NCI-H187 treated with DMSO at 0.1 percent for 48 hours (cell line): ENCODE results near the gene ITGB2.
"Not testable (repeated sequence)": the region's sequence is repeated elsewhere in the genome, so short reads cannot be mapped to it uniquely, and the experiment has no call there.

Experiments
- DNase-seq: peaks from one replicate; lab custom pipeline; 2025; lab: John Stamatoyannopoulos, UW

Gene ITGB2

DNA sequence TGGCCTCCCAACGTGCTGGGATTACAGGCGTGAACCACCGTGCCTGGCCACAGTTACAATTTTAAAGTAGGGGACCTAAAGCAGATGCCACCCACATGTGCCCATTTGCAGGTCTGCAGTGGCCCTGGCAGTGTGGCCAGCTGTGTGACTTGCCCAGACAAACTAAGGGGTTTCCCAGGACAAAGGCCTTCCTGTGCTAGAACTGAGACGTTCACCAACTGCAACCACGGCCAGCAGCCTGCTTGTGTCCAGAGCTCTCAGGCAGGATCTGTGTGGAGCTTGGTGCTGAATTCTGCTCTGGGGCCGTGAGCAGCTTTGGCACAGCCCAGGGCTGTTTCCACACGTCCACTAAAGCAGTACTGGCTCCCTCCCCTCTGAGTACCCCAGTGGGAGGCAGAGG lies 36.6 kb downstream of the ITGB2 start:
- DNase-seq, result no peak

DNA sequence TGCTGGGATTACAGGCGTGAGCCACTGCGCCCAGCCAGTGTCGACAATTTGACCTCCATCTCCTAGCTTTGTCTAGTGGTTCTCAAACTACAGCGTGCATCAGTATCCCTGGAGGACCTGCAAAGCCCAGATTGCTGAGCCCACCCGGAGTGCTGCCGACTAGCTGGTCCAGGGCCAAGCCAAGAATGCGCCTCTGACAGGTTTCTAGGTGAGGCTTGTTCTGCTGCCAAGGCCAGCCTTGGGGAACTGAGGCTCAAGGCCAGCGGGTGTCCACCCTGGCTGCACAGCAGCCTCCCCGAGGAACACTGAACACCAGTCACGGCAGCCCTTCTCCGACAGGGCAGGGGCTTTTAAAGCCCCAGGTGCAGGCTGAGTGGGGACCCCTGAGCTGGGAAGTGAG lies 37.4 kb downstream of the ITGB2 start:
- DNase-seq, result no peak

DNA sequence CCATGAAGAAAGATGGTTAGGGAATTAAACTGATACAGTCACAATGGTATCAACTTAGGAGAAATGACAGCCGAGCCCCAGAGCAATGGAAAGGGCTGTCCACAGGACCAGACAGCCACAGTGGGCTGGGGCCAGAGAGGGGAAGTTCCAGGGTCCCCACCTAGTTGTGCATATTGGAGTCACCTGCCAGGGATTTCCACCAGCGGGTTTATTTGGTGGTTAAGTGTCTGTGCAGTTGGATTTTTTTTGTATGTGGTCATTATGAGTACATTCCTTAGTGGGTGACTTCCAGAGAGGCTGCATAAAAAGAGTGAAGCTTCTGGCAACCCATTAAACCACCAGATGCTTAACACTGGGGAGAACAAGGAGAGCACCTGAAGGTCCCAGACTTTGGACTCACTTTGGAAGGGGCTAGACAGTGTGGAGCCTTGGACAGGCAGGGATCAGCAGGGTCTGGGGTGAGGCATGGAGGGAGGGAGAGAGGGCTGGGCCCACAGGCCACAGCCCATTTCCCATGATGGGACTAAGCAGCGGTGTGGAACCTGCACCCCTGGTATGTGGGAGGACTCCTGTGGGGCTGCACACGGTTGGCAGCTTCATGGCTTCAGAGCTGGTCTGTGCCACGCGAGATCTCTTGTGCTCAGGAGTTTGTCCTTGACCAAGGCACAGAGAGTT lies 39.4 kb downstream of the ITGB2 start:
- DNase-seq, result no peak

DNA sequence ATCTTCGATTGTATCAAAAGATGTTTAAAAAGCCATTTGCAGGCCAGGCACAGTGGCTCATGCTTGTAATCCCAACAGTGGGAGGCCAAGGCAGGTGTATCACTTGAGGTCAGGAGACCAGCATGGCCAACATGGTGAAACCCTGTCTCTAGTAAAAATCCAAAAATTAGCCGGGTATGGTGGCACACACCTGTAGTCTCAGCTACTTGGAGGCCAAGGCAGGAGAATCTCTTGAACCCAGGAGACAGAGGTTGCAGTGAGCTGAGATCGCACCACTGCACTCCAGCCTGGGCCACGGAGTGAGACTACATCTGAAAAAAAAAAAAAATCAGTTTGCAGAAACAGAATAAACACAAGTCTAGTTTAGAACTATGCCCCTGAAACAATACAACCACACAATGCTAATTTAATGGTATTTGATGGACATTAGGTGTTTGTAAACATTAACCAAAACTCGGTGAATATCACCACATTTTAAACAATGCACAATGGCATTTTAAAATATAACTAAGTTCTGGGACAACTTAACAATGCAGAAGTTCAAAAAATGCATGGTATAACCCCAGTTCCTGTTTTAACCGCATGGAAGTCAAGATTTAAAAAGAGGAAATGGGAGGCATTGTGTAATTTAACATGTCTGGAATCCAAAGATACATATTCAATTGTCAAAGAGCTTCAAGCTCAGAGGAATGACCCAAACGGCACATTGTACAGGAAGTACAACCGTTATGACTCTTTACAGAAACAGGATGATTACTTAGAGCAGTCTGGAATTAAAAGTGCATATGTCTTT lies 40.1 kb downstream of the ITGB2 start:
- DNase-seq, result no peak

DNA sequence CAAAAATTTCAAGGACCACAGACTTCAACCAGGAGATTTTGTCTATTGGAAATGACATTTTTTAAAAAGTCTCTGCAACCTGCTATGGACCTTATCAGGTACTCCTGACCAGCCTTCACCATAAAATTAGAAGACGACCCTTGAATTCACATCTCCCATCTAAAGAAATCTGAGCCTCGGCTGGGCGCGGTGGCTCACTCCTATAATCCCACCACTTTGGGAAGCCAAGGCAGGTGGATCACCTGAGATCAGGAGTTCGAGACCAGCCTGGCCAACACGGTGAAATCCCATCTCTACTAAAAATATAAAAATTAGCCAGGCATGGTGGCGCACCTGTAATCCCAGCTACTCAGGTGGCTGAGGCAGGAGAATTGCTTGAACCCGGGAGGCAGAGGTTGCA lies 41.5 kb downstream of the ITGB2 start:
- not testable (repeated sequence) for DNase-seq

DNA sequence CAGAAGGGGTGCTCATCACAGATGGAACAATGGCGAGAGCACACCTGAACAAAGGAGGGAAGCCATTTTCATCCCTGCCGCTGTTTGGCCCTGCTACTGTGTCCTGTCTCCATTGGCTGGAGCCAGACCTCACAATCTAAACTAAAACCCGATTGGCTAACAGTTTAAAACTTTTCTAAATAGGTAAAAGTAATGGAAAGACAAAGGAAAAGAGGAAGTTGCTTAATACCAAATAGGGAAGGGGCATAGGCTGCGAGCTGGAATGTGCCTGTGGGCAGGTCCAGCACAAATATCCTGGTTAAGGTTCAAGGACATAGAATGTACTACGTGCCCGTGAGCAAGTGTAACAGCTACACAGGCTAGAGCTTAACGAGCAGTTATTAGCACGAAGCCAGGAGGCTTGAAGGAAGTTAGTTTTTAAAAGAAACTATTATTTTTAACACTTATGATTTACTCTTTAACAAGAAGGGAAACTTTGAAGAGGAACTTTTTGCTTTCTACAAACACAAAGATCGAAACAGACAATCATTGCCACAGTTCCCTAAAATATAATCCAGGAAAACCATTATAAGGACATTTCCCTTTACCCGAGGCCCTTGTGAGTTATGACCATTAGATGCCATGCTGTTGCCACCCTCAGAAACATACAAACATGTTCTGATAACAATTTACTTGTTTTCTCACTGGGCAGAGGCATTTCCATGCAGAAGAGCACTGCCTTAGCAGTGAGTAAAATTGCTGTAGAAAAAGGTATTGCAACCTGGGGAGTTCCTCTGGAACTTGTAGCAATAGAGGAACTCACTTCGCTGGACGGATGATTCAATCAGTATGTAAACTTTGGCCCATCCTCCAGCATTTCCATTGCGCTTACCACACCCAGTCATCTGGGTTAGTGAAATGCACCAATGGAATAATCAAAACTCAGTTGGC lies 42.4 kb downstream of the ITGB2 start:
- DNase-seq, result no peak

DNA sequence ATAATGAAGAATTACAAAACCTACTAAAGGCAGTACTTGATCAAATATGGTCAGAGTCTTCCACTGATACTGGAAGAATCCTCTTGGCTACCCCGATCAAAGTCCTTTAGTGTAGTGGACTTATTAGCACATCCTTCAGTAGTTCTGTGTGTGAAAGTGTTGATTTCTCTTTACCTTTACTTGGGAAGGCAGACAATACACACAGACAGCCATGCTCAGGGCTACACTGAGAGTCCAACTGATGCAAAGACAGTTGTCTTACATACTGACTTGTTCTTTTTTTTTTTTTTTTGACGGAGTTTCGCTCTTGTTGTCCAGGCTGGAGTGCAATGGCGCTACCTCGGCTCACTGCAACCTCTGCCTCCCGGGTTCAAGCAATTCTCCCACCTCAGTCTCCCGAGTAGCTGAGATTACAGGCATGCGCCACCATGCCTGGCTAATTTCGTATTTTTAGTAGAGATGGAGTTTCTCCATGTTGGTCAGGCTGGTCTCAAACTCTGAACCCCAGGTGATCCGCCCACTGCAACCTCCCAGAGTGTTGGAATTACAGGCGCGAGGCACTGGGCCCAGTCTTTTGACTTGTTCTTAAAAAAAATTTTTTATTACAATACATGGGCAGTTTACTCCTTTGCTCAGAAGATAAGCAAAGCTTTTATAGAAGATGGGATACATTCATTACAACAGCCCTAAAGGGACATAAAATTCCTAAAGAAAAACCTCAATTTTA lies 43.7 kb downstream of the ITGB2 start:
- DNase-seq, result no peak

DNA sequence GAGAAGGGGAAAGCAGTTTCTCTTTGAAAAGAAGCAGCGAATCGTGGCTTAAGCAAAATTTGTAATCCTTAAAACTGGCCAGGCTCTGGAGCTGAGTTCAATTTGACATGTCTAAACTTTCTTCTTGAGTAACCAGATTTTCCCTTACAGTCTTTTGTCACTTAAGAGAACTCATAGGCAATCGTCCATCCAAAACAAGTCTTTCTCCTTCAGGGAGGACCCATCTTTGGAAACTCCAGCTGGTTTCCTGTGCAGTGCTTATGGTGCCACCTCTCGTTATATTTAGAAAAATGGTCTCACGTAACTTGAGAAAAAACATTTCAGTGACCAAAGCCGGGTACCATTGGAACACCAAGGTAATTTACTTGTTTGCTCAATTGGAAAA lies 45.4 kb downstream of the ITGB2 start:
- no peak for DNase-seq

DNA sequence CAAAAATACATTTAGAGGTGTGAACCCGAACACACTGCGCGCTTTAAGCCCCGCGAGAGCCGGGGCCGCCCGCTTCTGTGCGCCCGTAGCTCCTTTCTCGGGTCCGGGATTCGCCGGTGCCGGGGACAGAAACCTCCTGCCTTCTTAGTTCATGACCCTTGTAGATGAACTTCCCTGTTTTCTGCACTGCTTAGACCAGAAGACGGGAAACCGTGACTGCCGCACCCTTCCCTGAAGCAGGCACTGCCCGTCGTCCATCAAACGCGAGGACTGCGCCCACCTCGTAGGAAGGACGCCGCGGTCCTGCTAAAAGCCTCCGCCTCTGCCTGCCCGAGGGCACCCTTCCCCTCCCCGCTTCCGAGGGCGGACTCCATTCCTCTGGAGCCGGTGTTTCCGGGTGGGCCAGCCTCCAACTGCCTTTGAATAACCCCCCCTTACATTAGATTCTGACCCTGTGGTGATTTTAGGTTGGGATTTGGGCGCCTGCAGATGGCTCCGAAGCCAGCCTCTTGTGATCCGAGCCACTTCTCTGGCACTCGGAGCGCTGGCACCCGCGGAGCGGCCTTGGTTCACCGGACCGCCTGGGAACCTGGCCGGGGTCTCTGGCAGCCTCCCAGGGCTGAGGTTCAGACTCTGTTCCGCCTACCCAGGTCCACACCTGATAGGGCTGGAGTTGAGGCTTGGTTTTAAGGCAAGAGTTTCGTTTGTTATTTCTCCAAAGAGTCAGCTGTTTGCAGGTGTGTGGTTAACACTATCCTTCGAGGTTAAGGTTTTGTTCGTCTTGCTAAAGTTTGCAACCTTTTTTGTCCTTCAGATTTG lies 46.0 kb downstream of the ITGB2 start:
- no peak for DNase-seq

DNA sequence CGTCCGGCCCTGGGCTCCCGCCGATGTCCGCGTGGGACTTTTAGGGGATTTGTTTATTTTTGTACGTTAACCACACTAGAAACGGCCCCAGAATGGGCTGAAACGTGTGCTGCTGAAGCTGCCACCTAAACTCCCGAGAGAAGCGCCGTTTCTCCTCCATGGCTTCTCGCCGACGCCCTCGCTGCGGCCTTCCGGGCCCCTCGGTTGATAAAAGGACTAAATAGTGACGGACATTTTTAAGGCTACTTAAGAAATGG lies 46.5 kb downstream of the ITGB2 start:
- no peak for DNase-seq

DNA sequence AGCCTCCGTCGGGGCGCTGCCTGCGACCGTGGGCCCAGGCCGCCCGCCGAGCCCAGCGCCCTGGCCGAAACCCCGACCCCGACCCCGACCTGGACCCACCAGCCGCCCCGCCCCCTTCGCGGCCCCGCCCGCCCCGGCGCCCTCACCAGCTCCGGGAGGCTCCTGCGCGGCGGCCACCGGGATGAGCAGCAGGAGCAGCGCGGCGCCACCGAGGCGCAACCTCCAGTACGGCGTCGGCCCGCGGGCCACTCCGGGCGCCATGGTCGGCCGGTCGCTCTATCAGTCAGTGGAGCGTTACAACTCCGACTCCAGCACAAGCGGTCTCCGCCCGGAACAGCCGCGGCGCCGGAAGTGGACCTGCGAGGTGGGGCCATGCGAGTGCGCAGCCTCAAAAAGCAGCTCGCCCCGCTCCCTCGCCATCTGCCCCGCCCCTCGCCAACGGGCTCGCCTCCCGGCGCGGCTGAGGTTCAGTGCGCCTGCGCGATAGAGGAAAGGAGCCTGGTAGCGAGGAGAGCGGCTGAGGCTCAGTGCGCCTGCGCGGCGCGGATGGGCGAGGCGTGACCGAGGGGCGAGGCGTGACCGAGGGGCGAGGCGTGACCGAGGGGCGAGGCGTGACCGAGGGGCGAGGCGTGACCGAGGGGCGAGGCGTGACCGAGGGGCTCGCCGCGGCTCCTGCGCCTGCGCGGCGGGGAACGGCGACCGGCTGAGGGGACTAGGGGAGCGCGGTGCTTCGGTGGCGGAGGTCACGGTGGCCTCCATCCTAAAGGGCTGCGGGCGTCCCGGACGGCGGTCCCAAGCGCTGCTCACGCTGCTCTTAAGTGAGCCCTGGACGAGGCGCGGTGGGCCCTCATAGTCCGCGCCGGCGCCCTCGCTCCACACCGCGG lies 47.1 kb downstream of the ITGB2 start, which contains the start of gene PTTG1IP:
Gene PTTG1IP, minus strand, starts transcription at position 335 of the 884 bp plus-strand sequence. Its CDS starts 74 bp downstream, at position 261.
- peak; percentile 81 for DNase-seq

DNA sequence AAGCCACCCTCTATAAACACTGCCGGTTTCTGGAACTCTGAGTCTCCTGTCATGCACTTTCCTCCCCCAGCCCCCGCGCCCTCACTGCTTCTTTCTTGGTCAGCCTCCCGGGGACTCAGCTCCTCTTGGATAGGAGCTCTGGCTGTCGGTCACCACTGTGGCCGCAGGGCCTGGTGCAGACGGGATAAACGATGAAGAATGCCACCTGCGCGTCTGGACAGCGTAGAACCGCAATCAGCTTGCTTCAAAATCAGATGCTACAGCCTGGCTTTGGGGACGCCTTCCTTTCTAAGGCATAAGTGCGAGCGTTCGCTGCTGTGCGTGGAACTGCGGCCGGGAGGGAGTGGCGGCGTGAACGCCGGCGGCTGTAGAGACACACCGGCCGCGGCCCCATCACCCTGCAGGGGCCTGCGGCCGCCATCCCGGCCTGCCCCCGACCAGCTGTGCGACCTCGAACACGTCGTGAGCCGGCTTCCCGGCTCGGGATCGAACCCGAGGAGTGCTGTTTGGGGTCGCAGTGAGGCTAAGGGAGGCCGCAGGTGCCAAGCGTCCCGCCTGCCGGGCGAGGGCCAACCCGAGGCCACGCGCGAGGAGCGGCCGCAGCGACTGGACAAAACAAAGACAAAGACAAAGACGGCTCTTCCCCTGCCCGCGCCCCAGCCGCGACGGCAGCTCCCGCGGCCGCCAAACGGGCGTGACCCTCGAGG lies 47.9 kb downstream of the ITGB2 start:
- no peak for DNase-seq

DNA sequence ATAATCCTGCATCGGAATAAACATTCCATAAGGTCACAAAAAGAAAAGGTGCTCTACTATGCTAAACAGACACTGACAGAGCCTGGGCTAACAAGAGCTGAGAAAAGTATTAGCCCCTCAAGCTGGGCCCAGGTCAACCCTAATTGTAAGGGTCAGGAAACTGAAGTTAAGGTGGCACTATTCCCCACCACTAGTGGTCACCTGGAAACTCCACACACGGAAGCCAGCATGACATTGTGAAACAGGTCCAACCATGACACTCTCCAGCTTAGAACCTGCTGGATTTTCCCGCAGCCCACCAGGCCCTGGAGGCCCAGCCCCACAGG lies 48.4 kb downstream of the ITGB2 start:
- DNase-seq, result no peak

DNA sequence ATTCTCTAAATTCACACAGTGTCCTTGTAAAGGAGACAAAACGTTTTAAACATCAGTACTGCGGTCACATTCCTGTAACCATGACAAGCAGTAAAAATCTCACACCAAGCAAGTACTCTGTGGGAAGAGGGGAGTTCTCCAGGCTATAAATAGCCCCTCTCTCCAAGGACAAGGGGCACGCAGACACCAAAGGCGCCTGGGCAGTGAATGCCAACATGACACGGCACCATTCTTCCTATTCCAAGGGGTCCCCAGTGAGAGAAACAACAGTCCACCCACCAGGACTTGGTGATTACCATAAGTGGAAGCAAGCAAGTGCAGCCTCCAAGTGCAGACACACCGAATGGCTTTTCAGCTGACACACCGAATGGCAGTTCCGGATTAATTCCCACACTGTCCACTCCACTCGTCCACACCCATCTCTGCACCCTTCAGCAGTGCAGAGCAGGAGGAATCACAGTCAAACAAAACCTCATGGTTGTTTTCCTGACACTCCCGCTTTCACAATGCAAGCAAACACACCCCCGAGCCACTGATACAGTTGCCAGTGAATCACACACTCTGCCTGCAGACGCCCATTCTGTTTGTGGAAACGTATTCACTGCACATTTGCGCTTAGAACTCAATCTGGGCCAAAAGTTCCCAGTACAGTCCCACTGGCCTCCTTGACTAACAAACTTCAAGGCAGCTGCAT lies 49.0 kb downstream of the ITGB2 start:
- no peak for DNase-seq

DNA sequence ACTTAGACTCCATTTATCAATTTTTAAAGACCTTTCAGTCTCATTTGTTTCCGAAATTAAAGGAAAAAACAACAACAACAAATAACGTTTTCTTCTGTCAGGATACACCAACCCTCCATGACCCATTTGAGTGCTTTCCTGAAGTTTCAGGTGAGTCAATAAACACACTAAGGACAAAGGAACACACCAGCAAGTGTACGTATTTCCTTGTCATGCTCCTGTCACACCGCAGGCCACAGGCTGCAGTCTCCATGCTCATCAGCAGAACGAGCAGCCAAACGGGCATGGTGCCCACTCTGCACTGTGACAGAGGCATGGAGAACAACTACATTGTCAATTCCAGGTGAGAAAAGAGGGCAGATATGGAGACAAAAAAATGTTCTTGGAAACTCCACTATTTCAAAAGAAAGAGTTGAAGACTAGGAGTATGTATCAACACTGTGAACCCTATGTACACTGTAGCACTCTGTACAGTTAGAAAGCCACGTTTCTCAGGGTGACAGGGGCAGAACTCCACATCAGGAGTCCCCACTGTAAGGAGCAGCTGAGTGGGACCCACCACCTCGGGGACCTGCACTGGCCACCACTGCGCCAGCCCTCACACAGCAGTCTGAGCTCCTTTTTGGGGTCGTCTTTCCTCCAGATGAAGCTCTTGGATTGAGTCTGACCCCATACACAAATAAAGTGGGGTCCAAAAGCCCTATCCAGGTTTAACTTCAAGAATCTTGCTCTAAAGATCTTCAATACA lies 49.8 kb downstream of the ITGB2 start:
- no peak for DNase-seq

DNA sequence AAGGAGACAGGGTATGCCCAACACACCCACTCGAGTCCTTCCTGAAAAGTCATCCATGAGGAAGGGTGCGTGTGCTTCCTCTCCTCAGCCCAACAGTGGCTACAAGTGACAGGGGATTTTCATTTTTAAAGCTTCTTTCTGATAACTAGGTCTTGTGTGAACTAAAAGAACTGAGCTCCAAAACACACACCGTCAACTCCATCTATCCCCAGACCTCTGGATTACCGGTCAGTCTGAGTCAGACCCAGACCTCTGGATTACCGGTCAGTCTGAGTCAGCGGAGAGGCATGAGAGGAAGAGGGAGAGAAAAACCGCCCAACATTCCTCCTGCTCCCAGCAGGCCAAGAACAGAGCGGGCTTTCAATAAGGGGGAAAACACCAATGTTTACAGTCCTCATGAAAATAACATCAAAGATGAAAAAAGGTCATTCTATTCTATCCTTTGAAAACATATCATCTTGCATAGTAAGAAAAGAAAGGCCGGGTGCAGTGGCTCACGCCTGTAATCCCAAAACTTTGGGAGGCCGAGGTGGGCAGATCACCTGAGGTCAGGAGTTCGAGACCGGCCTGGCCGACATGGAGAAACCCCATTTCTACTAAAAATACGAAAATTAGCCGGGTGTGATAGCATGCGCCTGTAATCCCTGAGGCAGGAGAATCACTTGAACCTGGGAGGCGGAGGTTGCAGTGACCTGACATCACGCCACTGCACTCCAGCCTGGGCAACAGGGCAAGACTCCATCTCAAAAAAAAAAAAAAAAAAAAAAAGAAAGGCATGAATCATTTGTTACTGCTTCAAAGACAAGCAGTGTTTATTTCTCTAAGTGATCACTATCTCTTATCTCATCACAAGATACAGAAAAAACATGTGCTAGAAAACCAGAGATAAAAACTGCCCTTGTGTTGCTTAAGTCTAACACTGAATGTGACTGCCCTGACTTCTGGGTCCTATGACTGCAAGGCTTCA lies 50.6 kb downstream of the ITGB2 start:
- DNase-seq, result no peak

DNA sequence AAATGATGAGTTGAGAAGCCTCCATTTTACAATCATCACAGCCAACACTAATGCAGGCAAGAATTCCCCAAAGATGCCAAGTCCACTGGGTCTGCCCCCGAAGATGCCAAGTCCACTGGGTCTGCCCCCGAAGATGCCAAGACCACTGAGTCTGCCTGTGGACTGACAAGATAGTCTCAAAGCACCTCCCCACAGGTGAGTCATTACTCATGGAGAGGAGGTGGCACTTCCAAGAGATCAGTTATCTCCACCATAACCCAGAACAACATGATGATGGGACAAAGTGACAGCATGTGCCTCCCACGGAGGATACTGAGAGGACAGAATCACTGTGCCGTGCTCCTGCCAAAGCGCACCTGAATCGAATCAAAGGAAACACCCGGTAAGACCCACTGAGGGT lies 52.0 kb downstream of the ITGB2 start:
- no peak for DNase-seq
